SH-SY5Y (cell line): ENCODE data around the gene BACE1.

Experiments
- GATA2 ChIP-seq: IDR thresholded peaks from 2 replicates; pipeline ENCODE4 v1.6.1; 2011; ENCODE audit warnings: mild to moderate bottlenecking, low read depth, low read length
- GATA3 ChIP-seq: IDR thresholded peaks from 2 replicates; pipeline ENCODE4 v1.6.1; 2011; ENCODE audit warnings: low read depth, mild to moderate bottlenecking, low read length, moderate library complexity

DNA sequence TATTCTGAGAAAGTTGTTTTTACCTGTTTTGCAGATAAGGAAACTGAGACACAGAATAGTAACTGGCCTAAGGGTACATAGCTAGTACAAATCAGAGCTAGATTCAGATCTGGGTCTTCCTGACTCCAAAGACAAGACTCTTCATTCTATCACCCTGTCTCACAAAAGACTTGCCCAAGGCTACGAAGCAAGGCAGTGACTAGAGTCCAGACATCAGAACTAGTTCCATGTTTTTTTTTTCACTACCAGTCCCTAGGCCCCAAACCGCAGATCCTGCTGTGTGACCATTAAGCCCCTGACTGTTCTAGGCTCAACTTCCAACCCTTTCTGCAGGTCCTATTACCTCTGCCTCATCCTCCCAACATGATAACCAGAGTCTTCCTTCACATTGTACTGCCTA is 23.4 kb downstream of the BACE1 start:
- TF ChIP-seq GATA2 (no peak), GATA3 (no peak)
